Smooth muscle cell (in vitro differentiated cells): ENCODE results near the gene HABP4. TPM values are rescaled to one million over a fixed set of nuclear protein-coding genes. Genes with fewer than 3 reads are reported as not detected.

Experiments used
- DNase-seq: peaks from one replicate; lab custom pipeline; 2025; ENCODE audit not compliant: unreplicated experiment; lab: John Stamatoyannopoulos, UW
- H2AFZ ChIP-seq: fragments of 200-600 bp; sonication (generic); 2 replicates; pipeline ENCODE4 v1.6.0; 2016; ENCODE audit warnings: antibody characterized with exemption, low read depth, mild to moderate bottlenecking
- H3F3A ChIP-seq: fragments of 200-600 bp; sonication (generic); 2 replicates; pipeline ENCODE4 v1.6.0; 2017; ENCODE audit warnings: antibody characterized with exemption, low read depth
- H3K27ac ChIP-seq: fragments of 200-600 bp; sonication (generic); 2 replicates; pipeline ENCODE4 v1.5.1; 2016; ENCODE audit warnings: low read depth, mild to moderate bottlenecking
- H3K27me3 ChIP-seq: fragments of 200-600 bp; sonication (generic); 2 replicates; pipeline ENCODE4 v1.6.1; 2016; ENCODE audit warnings: low read depth, mild to moderate bottlenecking
- H3K36me3 ChIP-seq: fragments of 200-600 bp; sonication (generic); 2 replicates; pipeline ENCODE4 v1.5.1; 2016; ENCODE audit warnings: low read depth
- H3K4me1 ChIP-seq: fragments of 200-600 bp; sonication (generic); 2 replicates; pipeline ENCODE4 v1.5.1; 2016; ENCODE audit warnings: low read depth
- H3K4me2 ChIP-seq: fragments of 200-600 bp; sonication (generic); 2 replicates; pipeline ENCODE4 v1.6.0; 2016; ENCODE audit warnings: mild to moderate bottlenecking
- H3K4me3 ChIP-seq: fragments of 200-600 bp; sonication (generic); 2 replicates; pipeline ENCODE4 v1.5.1; 2016; ENCODE audit warnings: mild to moderate bottlenecking
- H3K79me2 ChIP-seq: fragments of 200-600 bp; sonication (generic); 2 replicates; pipeline ENCODE4 v1.6.0; 2016; ENCODE audit warnings: low read depth, mild to moderate bottlenecking
- H3K9ac ChIP-seq: fragments of 200-600 bp; sonication (generic); 2 replicates; pipeline ENCODE4 v1.6.0; 2016; ENCODE audit warnings: low read depth
- H3K9me3 ChIP-seq: fragments of 200-600 bp; sonication (generic); replicated peaks from 2 replicates; pipeline ENCODE4 v1.5.1; 2016; ENCODE audit warnings: low read depth
- H4K20me1 ChIP-seq: fragments of 200-600 bp; sonication (generic); 2 replicates; pipeline ENCODE4 v1.6.0; 2016; ENCODE audit warnings: low read depth
- CTCF ChIP-seq: fragments of 200-600 bp; sonication (generic); IDR thresholded peaks from 2 replicates; pipeline ENCODE4 v1.5.1; 2017; ENCODE audit warnings: borderline replicate concordance, mild to moderate bottlenecking, antibody characterized with exemption; ENCODE audit not compliant: insufficient read depth, poor library complexity, severe bottlenecking
- WGBS: methylation state at CpG from one replicate; pipeline ENCODE4 v1.1.7; 2016; ENCODE audit warnings: low lambda C conversion rate; 5-methylcytosine and 5-hydroxymethylcytosine counted together
- polyA plus RNA-seq: library from polyadenylated mRNA; unstranded; fragments of >200 nt; fragmentation: Nextera tagmentation; extraction: Ambion mirVana; gene quantifications from 2 replicates; pipeline ENCODE4 v1.2.1, GENCODE V29; 2016
- total RNA-seq: library from RNA; depleted of rRNA; stranded (reverse); fragments of >200 nt; gene quantifications from 2 replicates; pipeline ENCODE4 v1.2.3, GENCODE V29; 2014

The HABP4 gene
- total and polyA plus RNA-seq, 2 experiments from 2014 or later, result 13.5 to 26.8 TPM

- Histone ChIP-seq H3K4me1 (no peaks in the 10 kb centered on the region), H3K4me3 (no peak overlapping the region), H3K27me3 (no peaks in the 10 kb centered on the region), H3K9ac (no peak overlapping the region), H2AFZ (no peak overlapping the region), H3K27ac (no peak overlapping the region), H3K36me3 (no peaks in the 10 kb centered on the region), H3K79me2 (no peaks in the 10 kb centered on the region), H3K4me2 (no peak overlapping the region), H3F3A (no peaks in the 10 kb centered on the region), H4K20me1 (no peaks in the 10 kb centered on the region), H3K9me3 (no peaks in the 10 kb centered on the region)
- DNase-seq, result no peak
- no peak for TF ChIP-seq CTCF
Observed at GRCh38 chr9:96532173-96532572, 82.2 kb downstream of the HABP4 start.

GRCh38 chr9:96540106-96540505 lies 90.1 kb downstream of the HABP4 start:
- H4K20me1 ChIP-seq, result no peaks in the 10 kb centered on the region
- H3K4me2 ChIP-seq, result no peak overlapping the region
- no peak overlapping the region for H3K27ac ChIP-seq
- H3F3A ChIP-seq, result no peaks in the 10 kb centered on the region
- H3K27me3 ChIP-seq, result no peaks in the 10 kb centered on the region
- H3K9ac ChIP-seq, result no peak overlapping the region
- no peak overlapping the region for H3K4me3 ChIP-seq
- no peaks in the 10 kb centered on the region for H3K79me2 ChIP-seq
- TF ChIP-seq CTCF, result no peak
- no peak overlapping the region for H2AFZ ChIP-seq
- WGBS, result 99% methylated on average over 3 of the region's 3 CpGs
- no peaks in the 10 kb centered on the region for H3K36me3 ChIP-seq
- H3K9me3 ChIP-seq, result no peaks in the 10 kb centered on the region
- DNase-seq, result no peak
- H3K4me1 ChIP-seq, result no peaks in the 10 kb centered on the region

Other genes starting within 250 kb of the HABP4 start
- 0.31 TPM in 1 of 2 replicates, not detected in the other for gene HSD17B3, start 148.0 kb upstream of the HABP4 start, total RNA-seq
- gene HSD17B3, start 148.0 kb upstream of the HABP4 start, polyA plus RNA-seq, result 0.40 and 0.83 TPM in 2 replicates
- 15.7 and 25.5 TPM in 2 replicates for gene SLC35D2, start 66.5 kb upstream of the HABP4 start, total RNA-seq
- 16.5 and 25.5 TPM in 2 replicates for gene SLC35D2, start 66.5 kb upstream of the HABP4 start, polyA plus RNA-seq
- 2.8 and 3.9 TPM in 2 replicates for gene ZNF367, start 31.8 kb upstream of the HABP4 start, total RNA-seq
- gene ZNF367, start 31.8 kb upstream of the HABP4 start, polyA plus RNA-seq, result 1.3 and 3.2 TPM in 2 replicates
- 16.0 and 24.6 TPM in 2 replicates for gene CDC14B, start 169.7 kb downstream of the HABP4 start, total RNA-seq
- gene CDC14B, start 169.7 kb downstream of the HABP4 start, polyA plus RNA-seq, result 5.7 and 9.0 TPM in 2 replicates
- 3.9 and 5.6 TPM in 2 replicates for gene PRXL2C, start 205.1 kb downstream of the HABP4 start, total RNA-seq
- 3.5 and 4.4 TPM in 2 replicates for gene PRXL2C, start 205.1 kb downstream of the HABP4 start, polyA plus RNA-seq